H1 (cell line): ENCODE data around the gene GNL3L. TPM values are rescaled to one million over a fixed set of nuclear protein-coding genes. Genes with fewer than 3 reads are reported as not detected.

ENCODE experiments used
- CTCF ChIA-PET: fragments of 300-600 bp; sonication (Branson Sonifier 250); formaldehyde crosslinking; loops from one replicate; lab custom pipeline; 2021; ENCODE audit not compliant: partially characterized antibody; lab: Charles Lee
- POLR2A ChIA-PET: fragments of 300-600 bp; sonication (Branson Sonifier 250); formaldehyde crosslinking; loops from one replicate; lab custom pipeline; 2021; ENCODE audit warnings: inconsistent platforms; ENCODE audit not compliant: partially characterized antibody; lab: Charles Lee
- DNase-seq, 2 experiments: peaks; one replicate each; pipeline versions ENCODE4 v3.0.0 to v3.0.0-alpha.2; 2010 to 2022; ENCODE audit warnings: low spot score in 2 of 2, low read depth in 1 of 2, mixed read lengths in 1 of 2
- FAIRE-seq: peaks from 2 replicates; lab custom pipeline; 2011; peaks lifted over from hg19 to GRCh38; lab: Jason Lieb, UNC
- H2AFZ ChIP-seq: 2 replicates; pipeline ENCODE4 v1.8.1; 2012; ENCODE audit warnings: low read length, inconsistent platforms
- H2AK5ac ChIP-seq: 2 replicates; pipeline ENCODE4 v1.6.1; 2013; ENCODE audit warnings: low read depth, low read length
- H2BK120ac ChIP-seq: replicated peaks from 2 replicates; pipeline ENCODE3; 2013; ENCODE audit warnings: low read depth, low read length, inconsistent platforms
- H2BK12ac ChIP-seq: 2 replicates; pipeline ENCODE4 v1.6.1; 2013; ENCODE audit warnings: low read depth, low read length
- H2BK15ac ChIP-seq: 2 replicates; pipeline ENCODE4 v1.6.1; 2013; ENCODE audit warnings: low read length
- H2BK20ac ChIP-seq: 2 replicates; pipeline ENCODE4 v1.6.1; 2013; ENCODE audit warnings: low read length
- H2BK5ac ChIP-seq: 2 replicates; pipeline ENCODE4 v1.6.1; 2013; ENCODE audit warnings: low read depth, low read length
- H3K14ac ChIP-seq: 2 replicates; pipeline ENCODE4 v1.6.1; 2013; ENCODE audit warnings: inconsistent platforms; ENCODE audit not compliant: insufficient read length
- H3K18ac ChIP-seq: 2 replicates; pipeline ENCODE4 v1.6.1; 2013; ENCODE audit warnings: low read length; ENCODE audit errors: extremely low read depth
- H3K23ac ChIP-seq: 2 replicates; pipeline ENCODE4 v1.6.1; 2013; ENCODE audit warnings: inconsistent platforms; ENCODE audit not compliant: insufficient read length
- H3K23me2 ChIP-seq: 2 replicates; pipeline ENCODE4 v1.6.1; 2013; ENCODE audit warnings: low read depth, low read length
- H3K27ac ChIP-seq: 2 replicates; pipeline ENCODE4 v1.6.1; 2011; ENCODE audit warnings: low read depth, low read length, inconsistent platforms
- H3K27me3 ChIP-seq, 4 experiments: replicated peaks in 1 of 4; 1 replicate in 1 of 4; 2 replicates in 3 of 4; pipeline versions ENCODE4 v1.6.1 to v1.8.1; 2011 to 2013; ENCODE audit warnings: low read length in 3 of 4, mild to moderate bottlenecking in 3 of 4, inconsistent platforms in 2 of 4, mixed read lengths in 2 of 4, moderate library complexity in 1 of 4; ENCODE audit not compliant: control insufficient read depth in 3 of 4, insufficient read depth in 3 of 4; ENCODE audit errors: extremely low read depth in 1 of 4
- H3K36me3 ChIP-seq, 4 experiments: 2 replicates each; pipeline versions ENCODE4 v1.6.1 to v1.8.1; 2011 to 2013; ENCODE audit warnings: mild to moderate bottlenecking in 4 of 4, low read length in 3 of 4, moderate library complexity in 2 of 4, control low read depth in 1 of 4, inconsistent platforms in 1 of 4; ENCODE audit not compliant: insufficient read depth in 4 of 4, control insufficient read depth in 2 of 4
- H3K4ac ChIP-seq: replicated peaks from 2 replicates; pipeline ENCODE3; 2013; ENCODE audit warnings: low read length, low read depth, mixed read lengths, inconsistent platforms; ENCODE audit not compliant: insufficient read length
- H3K4me1 ChIP-seq, 4 experiments: replicated peaks in 1 of 4; 1 replicate in 1 of 4; 2 replicates in 3 of 4; pipeline versions ENCODE4 v1.6.1 to v1.8.1; 2011 to 2013; ENCODE audit warnings: low read length in 3 of 4, inconsistent platforms in 2 of 4, mixed read lengths in 1 of 4; ENCODE audit not compliant: insufficient read depth in 4 of 4, control insufficient read depth in 3 of 4
- H3K4me2 ChIP-seq, 2 experiments: 2 replicates each; pipeline versions ENCODE4 v1.6.1 to v1.8.1; 2011 to 2013; ENCODE audit warnings: low read depth in 2 of 2, low read length in 2 of 2, control low read depth in 1 of 2, inconsistent platforms in 1 of 2, mild to moderate bottlenecking in 1 of 2; ENCODE audit not compliant: insufficient read depth in 1 of 2
- H3K4me3 ChIP-seq, 4 experiments: fragments of 200-600, 300-600 bp in 1 of 4; sonication (generic), shearing (Covaris generic), sonication (Bioruptor Twin) in 1 of 4; 2 replicates each; pipeline versions ENCODE4 v1.5.1 to v1.8.1; 2011 to 2016; ENCODE audit warnings: low read length in 4 of 4, low read depth in 3 of 4, control low read depth in 2 of 4, inconsistent platforms in 2 of 4, mild to moderate bottlenecking in 2 of 4, mixed read lengths in 1 of 4, moderate library complexity in 1 of 4; ENCODE audit not compliant: insufficient read depth in 2 of 4; ENCODE audit errors: extremely low read depth in 1 of 4
- H3K56ac ChIP-seq: replicated peaks from 2 replicates; pipeline ENCODE3; 2013; ENCODE audit warnings: low read depth, mild to moderate bottlenecking, mixed read lengths, low read length, inconsistent platforms; ENCODE audit not compliant: insufficient read length
- H3K79me1 ChIP-seq: 2 replicates; pipeline ENCODE4 v1.6.1; 2013; ENCODE audit warnings: low read depth, low read length, control low read depth
- H3K79me2 ChIP-seq, 2 experiments: 2 replicates each; pipeline versions ENCODE4 v1.6.1 to v1.8.1; 2012 to 2013; ENCODE audit warnings: low read length in 2 of 2, mild to moderate bottlenecking in 2 of 2, inconsistent platforms in 1 of 2; ENCODE audit not compliant: insufficient read depth in 2 of 2, control insufficient read depth in 1 of 2
- H3K9ac ChIP-seq, 4 experiments: replicated peaks in 1 of 4; 1 replicate in 1 of 4; 2 replicates in 3 of 4; pipeline versions ENCODE4 v1.6.1 to v1.8.1; 2011 to 2013; ENCODE audit warnings: low read depth in 3 of 4, low read length in 3 of 4, control low read depth in 2 of 4, mild to moderate bottlenecking in 2 of 4, moderate library complexity in 2 of 4, inconsistent platforms in 1 of 4; ENCODE audit errors: extremely low read depth in 1 of 4
- H3K9me3 ChIP-seq, 2 experiments: 2 replicates each; pipeline versions ENCODE4 v1.6.1 to v1.8.1; 2012 to 2013; ENCODE audit warnings: mild to moderate bottlenecking in 2 of 2, moderate library complexity in 2 of 2, control low read depth in 1 of 2, inconsistent platforms in 1 of 2, low read depth in 1 of 2, low read length in 1 of 2, mixed read lengths in 1 of 2; ENCODE audit not compliant: insufficient read depth in 2 of 2
- H4K20me1 ChIP-seq, 2 experiments: replicated peaks in 1 of 2; 2 replicates each; pipeline versions ENCODE3 to v1.8.1; 2011 to 2013; ENCODE audit warnings: inconsistent platforms in 2 of 2, low read length in 2 of 2, mild to moderate bottlenecking in 1 of 2; ENCODE audit not compliant: insufficient read depth in 2 of 2, control insufficient read depth in 1 of 2
- H4K5ac ChIP-seq: 2 replicates; pipeline ENCODE4 v1.6.1; 2013; ENCODE audit warnings: low read length, low read depth, mixed read lengths, inconsistent platforms; ENCODE audit not compliant: insufficient read length
- H4K8ac ChIP-seq: 2 replicates; pipeline ENCODE4 v1.8.0; 2013; ENCODE audit warnings: mild to moderate bottlenecking, moderate library complexity, low read length, inconsistent platforms; ENCODE audit not compliant: insufficient read depth; ENCODE audit errors: extremely low read depth
- H4K91ac ChIP-seq: replicated peaks from 2 replicates; pipeline ENCODE3; 2013; ENCODE audit warnings: low read length, mixed read lengths, inconsistent platforms; ENCODE audit not compliant: insufficient read length
- CBX5 ChIP-seq: fragments of 300-800, 300-1000 bp; sonication (generic); IDR thresholded peaks from 2 replicates; pipeline ENCODE4 v1.7.1; 2016; ENCODE audit warnings: antibody characterized with exemption, low read length, low read depth
- EZH2 ChIP-seq: fragments of 200-600 bp; sonication (generic); IDR thresholded peaks from 2 replicates; pipeline ENCODE4 v1.7.1; 2012; ENCODE audit warnings: low read depth, mild to moderate bottlenecking, moderate library complexity, low read length, inconsistent platforms; ENCODE audit not compliant: severe bottlenecking
- GTF2F1 ChIP-seq: IDR thresholded peaks from 2 replicates; pipeline ENCODE4 v1.6.1; 2012; ENCODE audit warnings: low read depth, low read length, improper control_type of control experiment, borderline replicate concordance
- HDAC2 ChIP-seq, 2 experiments: fragments of 300-600 bp in 1 of 2; sonication (generic) in 1 of 2; IDR thresholded peaks; 2 replicates each; pipeline ENCODE4 v1.6.1; 2011 to 2012; ENCODE audit warnings: low read depth in 2 of 2, low read length in 2 of 2, mild to moderate bottlenecking in 2 of 2, moderate library complexity in 2 of 2, borderline replicate concordance in 1 of 2, inconsistent platforms in 1 of 2
- HDAC6 ChIP-seq: IDR thresholded peaks from one replicate; pipeline ENCODE4 v1.7.1; 2012; ENCODE audit warnings: low read depth, mild to moderate bottlenecking, inconsistent platforms, low read length, moderate library complexity
- JUN ChIP-seq: IDR thresholded peaks from 2 replicates; pipeline ENCODE4 v1.6.1; 2011; ENCODE audit warnings: low read depth, mild to moderate bottlenecking, improper control_type of control experiment, low read length
- KDM1A ChIP-seq: fragments of 200-600, 300-600 bp; sonication (generic); IDR thresholded peaks from 2 replicates; pipeline ENCODE4 v1.7.1; 2016; ENCODE audit warnings: mild to moderate bottlenecking, low read length, borderline replicate concordance
- KDM4A ChIP-seq: IDR thresholded peaks from one replicate; pipeline ENCODE4 v1.7.1; 2012; ENCODE audit warnings: low read depth, mild to moderate bottlenecking, moderate library complexity, low read length, inconsistent platforms; ENCODE audit not compliant: severe bottlenecking
- NRF1 ChIP-seq: IDR thresholded peaks from 2 replicates; pipeline ENCODE4 v1.6.1; 2011; ENCODE audit warnings: mild to moderate bottlenecking, low read depth, low read length, improper control_type of control experiment
- POLR2AphosphoS5 ChIP-seq: IDR thresholded peaks from 2 replicates; pipeline ENCODE4 v1.6.1; 2011; ENCODE audit warnings: low read depth, low read length
- SIN3A ChIP-seq, 2 experiments: IDR thresholded peaks in 1 of 2; conservative IDR thresholded peaks in 1 of 2; 2 replicates each; pipeline ENCODE4 v1.6.1; 2011 to 2012; ENCODE audit warnings: low read length in 2 of 2, improper control_type of control experiment in 1 of 2, low read depth in 1 of 2, mild to moderate bottlenecking in 1 of 2
- SUZ12 ChIP-seq: fragments of 200-600 bp; sonication (generic); IDR thresholded peaks from 2 replicates; pipeline ENCODE4 v1.6.1; 2012; ENCODE audit warnings: mild to moderate bottlenecking, inconsistent platforms, low read length, moderate library complexity, mixed read lengths
- TCF12 ChIP-seq: IDR thresholded peaks from 2 replicates; pipeline ENCODE4 v1.6.1; 2011; ENCODE audit warnings: low read depth, mild to moderate bottlenecking, low read length
- ZNF274 ChIP-seq: IDR thresholded peaks from 2 replicates; pipeline ENCODE4 v1.7.0; 2012; ENCODE audit warnings: low read length, borderline replicate concordance; ENCODE audit errors: extremely low read depth
- WGBS, 2 experiments: shearing (Covaris generic) in 1 of 2; methylation state at CpG; one replicate each; pipeline versions ENCODE4 v1.1.6 to v1.1.7; 2013 to 2015; ENCODE audit warnings: low lambda C conversion rate in 2 of 2, mixed read lengths in 2 of 2, inconsistent platforms in 1 of 2, low coverage in 1 of 2, missing lambda C conversion rate in 1 of 2; ENCODE audit not compliant: insufficient replicate concordance in 2 of 2, insufficient coverage in 1 of 2, insufficient read length in 1 of 2; ENCODE audit errors: extremely low coverage in 1 of 2, missing lambda C conversion rate in 1 of 2; 5-methylcytosine and 5-hydroxymethylcytosine counted together
- polyA plus RNA-seq, 7 experiments: library from polyadenylated mRNA; depleted of rRNA in 3 of 7; stranded (reverse) in 5 of 7; unstranded in 2 of 7; fragments of >200 nt in 5 of 7; fragments of 200-250 nt in 2 of 7; gene quantifications; 1 replicate in 5 of 7; 2 replicates in 1 of 7; 4 replicates in 1 of 7; pipeline versions ENCODE4 v1.2.1 to v1.2.3, GENCODE V29; 2011 to 2013; ENCODE audit warnings: missing spikeins in 2 of 7, mixed read lengths in 2 of 7
- total RNA-seq: library from RNA; stranded (reverse); fragmentation: NEBNext Ultra II Directional; extraction: Animal tissue kit (Norgen Biotek cat#: 25700); gene quantifications from 2 replicates; pipeline ENCODE4 v1.2.1, GENCODE V29; 2021

The GNL3L gene
- total and polyA plus RNA-seq, 2 of the 8 experiments (the other 6 are each of a cell fraction or from before 2014, with no cell fraction given), result 19.1 to 71.2 TPM

DNA sequence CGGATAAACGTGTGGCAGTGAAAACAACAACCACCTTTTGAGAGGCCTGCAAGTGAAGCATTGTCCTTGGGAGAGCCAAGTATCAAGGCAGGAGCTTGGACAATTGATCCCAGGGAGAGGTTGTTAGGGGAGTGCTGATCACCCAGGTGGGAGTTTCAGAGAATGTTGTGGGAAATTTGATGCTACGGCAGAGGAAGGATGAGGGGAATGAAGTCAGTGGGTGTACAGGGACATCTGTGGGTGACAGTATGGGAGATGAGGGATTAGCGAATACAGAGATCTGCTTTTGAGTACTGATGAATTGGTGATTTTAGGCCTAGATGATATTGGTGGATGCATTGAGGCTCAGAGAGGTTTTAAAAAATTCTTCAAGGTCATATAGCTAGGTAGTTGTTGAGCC, 4.3 kb downstream of the GNL3L start:
- peaks cover 12 to 51% of the 10 kb centered on the region in 2 experiments; a peak in 3 of 4 replicates for H3K79me2 ChIP-seq
- TF ChIP-seq KDM4A (no peak), HDAC6 (no peak), TCF12 (no peak), SUZ12 (no peak), EZH2 (no peak), POLR2AphosphoS5 (no peak), KDM1A (no peak), HDAC2 (IDR thresholded peaks at IDR 0.05; ENCODE audit: borderline replicate concordance in 1 of 2, low read depth in 2 of 2, low read length in 2 of 2) (no peak), CBX5 (no peak), JUN (no peak), GTF2F1 (no peak), ZNF274 (no peak), SIN3A (conservative IDR thresholded peaks at IDR 0.05 in 1 of 2, IDR thresholded peaks at IDR 0.05 in 1 of 2; ENCODE audit: low read depth in 1 of 2, low read length in 2 of 2) (no peak), NRF1 (no peak)

More for the DNA sequence above, 4.3 kb downstream of the GNL3L start:
- Histone ChIP-seq H3K4me1 (peaks cover 0 to 3% (median 0%) of the 10 kb centered on the region in 4 experiments; a peak in 1 of 7 replicates), H2BK20ac (no peak overlapping the region), H4K8ac (no peak overlapping the region), H3K27me3 (no peaks in the 10 kb centered on the region), H2AK5ac (no peak overlapping the region), H3K79me1 (0 out of 2 replicates have a peak, but pooled peaks cover 2% of the 10 kb centered on the region), H4K20me1 (peaks cover 0 to 3% of the 10 kb centered on the region in 2 experiments), H3K4ac (no peak overlapping the region), H3K23me2 (peaks cover 3% of the 10 kb centered on the region; the same call in 1 of the 2 replicates), H3K9me3 (no peaks in the 10 kb centered on the region), H2BK5ac (no peak overlapping the region), H3K23ac (no peak overlapping the region), H3K56ac (no peak overlapping the region), H3K9ac (no peak overlapping the region), H2BK12ac (no peak overlapping the region), H4K5ac (no peak overlapping the region), H2AFZ (no peak overlapping the region), H2BK15ac (no peak overlapping the region), H3K4me3 (no peak overlapping the region), H3K27ac (no peak overlapping the region), H2BK120ac (no peak overlapping the region), H4K91ac (no peak overlapping the region), H3K18ac (no peak overlapping the region), H3K14ac (no peak overlapping the region), H3K36me3 (peaks cover 4 to 29% (median 14%) of the 10 kb centered on the region in 4 experiments; a peak in 6 of 8 replicates), H3K4me2 (no peak overlapping the region)
- ChIA-PET POLR2A (interaction anchor here (0.7 to 1.2 kb wide), 4 partner anchors 9 to 55 kb away, joined by 3 to 5 read pairs (median 4); no protein-coding TSS in a partner anchor), CTCF (no interaction called here)
- FAIRE-seq (no peak), DNase-seq (no peak)
- WGBS, 2 experiments, result 90% methylated on average over 4 of the region's 4 CpGs; no CpG with 5 or more reads in 1 of the 2 experiments
